ENCODE results near the gene HRC. TPM values are rescaled to one million over a fixed set of nuclear protein-coding genes. Genes with fewer than 3 reads are reported as not detected.
A peak's percentile ranks its signal among the peaks of the same experiment; 100 is the strongest.

The HRC gene
- total RNA-seq, 1 experiment from 2014 or later: 0.13 TPM

DNA sequence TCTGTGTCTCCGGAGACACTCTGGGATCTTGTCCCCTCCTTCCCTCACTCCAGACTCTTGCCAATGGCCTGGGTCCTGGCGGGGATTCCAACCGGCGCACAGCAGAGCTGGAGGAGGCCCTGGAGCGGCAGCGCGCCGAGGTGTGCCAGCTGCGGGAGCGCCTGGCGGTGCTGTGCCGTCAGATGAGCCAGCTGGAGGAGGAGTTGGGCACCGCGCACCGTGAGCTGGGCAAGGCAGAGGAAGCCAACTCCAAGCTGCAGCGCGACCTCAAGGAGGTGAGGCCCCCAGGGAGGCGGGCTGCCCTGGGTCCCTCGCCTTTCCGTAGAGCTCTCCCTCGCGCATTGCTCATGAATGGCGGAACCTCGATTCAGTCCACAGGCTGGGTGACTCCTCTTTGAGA, 24.9 kb downstream of the HRC start:
- Histone ChIP-seq H3K36me3 (ENCODE audit: control insufficient read depth, insufficient read depth, low read length) (no peaks in the 10 kb centered on the region), H3K4me1 (ENCODE audit: control insufficient read depth, insufficient read depth, low read length) (0 out of 2 replicates have a peak, but pooled peaks cover 3% of the 10 kb centered on the region), H3K27me3 (ENCODE audit: control insufficient read depth, insufficient read depth, low read length) (no peaks in the 10 kb centered on the region), H3K4me3 (ENCODE audit: low read depth in 2 of 2, low read length in 2 of 2) (no peak overlapping the region), H3K9me3 (ENCODE audit: control insufficient read depth, insufficient read depth, low read depth, low read length) (no peaks in the 10 kb centered on the region), H3K27ac (ENCODE audit: low read length) (no peak overlapping the region)
- CTCF ChIA-PET: interaction anchor here (0.7 kb wide), 1 partner anchor 85 kb away, joined by 14 read pairs; no protein-coding TSS in a partner anchor
- POLR2A ChIA-PET: no interaction called here
- no TSS peak for BruUV-seq (replicated peaks)
- no peak for DNase-seq (ENCODE audit: low read depth, low spot score)
- ATAC-seq: no peak
- TF ChIP-seq SIN3A (IDR thresholded peaks at IDR 0.05; ENCODE audit: borderline replicate concordance, insufficient read depth, low read depth, low read length) (no peak), POLR2AphosphoS5 (IDR thresholded peaks at IDR 0.05; ENCODE audit: low read depth, low read length) (no peak), TCF7L2 (IDR thresholded peaks at IDR 0.05; ENCODE audit: low read depth, low read length) (no peak)
- TF ChIP-seq, protein P1, sequence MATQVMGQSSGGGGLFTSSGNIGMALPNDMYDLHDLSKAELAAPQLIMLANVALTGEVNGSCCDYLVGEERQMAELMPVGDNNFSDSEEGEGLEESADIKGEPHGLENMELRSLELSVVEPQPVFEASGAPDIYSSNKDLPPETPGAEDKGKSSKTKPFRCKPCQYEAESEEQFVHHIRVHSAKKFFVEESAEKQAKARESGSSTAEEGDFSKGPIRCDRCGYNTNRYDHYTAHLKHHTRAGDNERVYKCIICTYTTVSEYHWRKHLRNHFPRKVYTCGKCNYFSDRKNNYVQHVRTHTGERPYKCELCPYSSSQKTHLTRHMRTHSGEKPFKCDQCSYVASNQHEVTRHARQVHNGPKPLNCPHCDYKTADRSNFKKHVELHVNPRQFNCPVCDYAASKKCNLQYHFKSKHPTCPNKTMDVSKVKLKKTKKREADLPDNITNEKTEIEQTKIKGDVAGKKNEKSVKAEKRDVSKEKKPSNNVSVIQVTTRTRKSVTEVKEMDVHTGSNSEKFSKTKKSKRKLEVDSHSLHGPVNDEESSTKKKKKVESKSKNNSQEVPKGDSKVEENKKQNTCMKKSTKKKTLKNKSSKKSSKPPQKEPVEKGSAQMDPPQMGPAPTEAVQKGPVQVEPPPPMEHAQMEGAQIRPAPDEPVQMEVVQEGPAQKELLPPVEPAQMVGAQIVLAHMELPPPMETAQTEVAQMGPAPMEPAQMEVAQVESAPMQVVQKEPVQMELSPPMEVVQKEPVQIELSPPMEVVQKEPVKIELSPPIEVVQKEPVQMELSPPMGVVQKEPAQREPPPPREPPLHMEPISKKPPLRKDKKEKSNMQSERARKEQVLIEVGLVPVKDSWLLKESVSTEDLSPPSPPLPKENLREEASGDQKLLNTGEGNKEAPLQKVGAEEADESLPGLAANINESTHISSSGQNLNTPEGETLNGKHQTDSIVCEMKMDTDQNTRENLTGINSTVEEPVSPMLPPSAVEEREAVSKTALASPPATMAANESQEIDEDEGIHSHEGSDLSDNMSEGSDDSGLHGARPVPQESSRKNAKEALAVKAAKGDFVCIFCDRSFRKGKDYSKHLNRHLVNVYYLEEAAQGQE (IDR thresholded peaks at IDR 0.05; ENCODE audit: insufficient read depth in 1 of 2, low read depth in 2 of 2, low read length in 1 of 2): no peak
- TF ChIP-seq, protein P2, sequence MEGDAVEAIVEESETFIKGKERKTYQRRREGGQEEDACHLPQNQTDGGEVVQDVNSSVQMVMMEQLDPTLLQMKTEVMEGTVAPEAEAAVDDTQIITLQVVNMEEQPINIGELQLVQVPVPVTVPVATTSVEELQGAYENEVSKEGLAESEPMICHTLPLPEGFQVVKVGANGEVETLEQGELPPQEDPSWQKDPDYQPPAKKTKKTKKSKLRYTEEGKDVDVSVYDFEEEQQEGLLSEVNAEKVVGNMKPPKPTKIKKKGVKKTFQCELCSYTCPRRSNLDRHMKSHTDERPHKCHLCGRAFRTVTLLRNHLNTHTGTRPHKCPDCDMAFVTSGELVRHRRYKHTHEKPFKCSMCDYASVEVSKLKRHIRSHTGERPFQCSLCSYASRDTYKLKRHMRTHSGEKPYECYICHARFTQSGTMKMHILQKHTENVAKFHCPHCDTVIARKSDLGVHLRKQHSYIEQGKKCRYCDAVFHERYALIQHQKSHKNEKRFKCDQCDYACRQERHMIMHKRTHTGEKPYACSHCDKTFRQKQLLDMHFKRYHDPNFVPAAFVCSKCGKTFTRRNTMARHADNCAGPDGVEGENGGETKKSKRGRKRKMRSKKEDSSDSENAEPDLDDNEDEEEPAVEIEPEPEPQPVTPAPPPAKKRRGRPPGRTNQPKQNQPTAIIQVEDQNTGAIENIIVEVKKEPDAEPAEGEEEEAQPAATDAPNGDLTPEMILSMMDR (IDR thresholded peaks at IDR 0.05): no peak
- in situ Hi-C loops (cut with HindIII; ENCODE audit: low pct_unique_long_range_greater_than_20kb, low sequenced_read_pairs) (no loop called here), intact Hi-C loops (cut with micrococcal nuclease; ENCODE audit: unreplicated experiment) (no loop called here)

DNA sequence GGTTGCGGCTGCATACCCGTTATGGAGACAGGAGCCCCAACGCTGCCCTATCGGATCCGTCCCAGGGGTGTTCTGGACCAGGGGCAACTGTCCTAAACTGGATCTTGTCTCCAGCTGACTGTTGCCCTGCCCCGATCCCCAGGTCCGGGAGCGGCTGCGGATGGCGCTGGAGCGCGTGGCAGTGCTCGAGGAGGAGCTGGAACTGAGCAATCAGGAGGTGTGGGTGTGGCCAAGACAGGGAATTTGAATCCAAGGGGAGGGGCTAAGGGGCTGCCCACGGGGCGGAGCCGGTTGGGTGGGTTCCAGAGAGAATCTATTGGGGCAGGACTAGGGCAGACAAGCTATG, 26.0 kb downstream of the HRC start:
- no peaks in the 10 kb centered on the region for H3K36me3 ChIP-seq (ENCODE audit: control insufficient read depth, insufficient read depth, low read length)

DNA sequence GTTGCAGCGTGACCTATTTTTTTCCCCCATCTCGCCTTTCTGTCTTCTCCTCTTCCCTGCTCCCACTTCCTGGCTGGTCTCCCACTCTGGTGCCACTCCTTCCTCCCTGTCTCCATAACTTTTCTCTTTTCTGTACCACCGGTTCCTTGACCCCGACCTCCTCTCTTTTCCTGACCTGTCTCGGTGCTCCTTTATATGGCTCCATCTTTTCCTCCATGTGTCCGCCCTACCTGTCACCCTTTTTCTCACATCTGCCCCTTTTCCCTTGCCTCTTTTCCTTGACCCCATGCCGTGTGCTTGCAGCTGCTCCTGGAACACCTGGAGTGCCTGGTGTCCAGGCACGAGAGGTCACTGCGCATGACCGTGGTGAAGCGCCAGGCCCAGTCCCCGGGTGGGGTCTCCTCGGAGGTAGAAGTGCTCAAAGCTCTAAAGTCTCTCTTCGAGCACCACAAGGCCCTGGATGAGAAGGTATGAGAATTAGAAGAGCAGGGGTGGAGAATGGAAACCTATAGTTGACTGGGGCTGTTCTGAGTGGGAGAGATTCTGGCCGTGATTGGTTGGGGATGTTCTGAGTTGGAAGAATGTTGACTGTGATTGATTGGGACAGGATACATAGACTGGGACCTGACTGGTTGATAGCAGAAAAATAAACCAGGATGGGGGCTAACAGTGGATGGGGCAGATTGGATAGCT, 26.5 kb downstream of the HRC start:
- in situ Hi-C loops (cut with HindIII; ENCODE audit: low pct_unique_long_range_greater_than_20kb, low sequenced_read_pairs) (no loop called here), intact Hi-C loops (cut with micrococcal nuclease; ENCODE audit: unreplicated experiment) (no loop called here)
- no peak for ATAC-seq
- no TSS peak for BruUV-seq (replicated peaks)
- TF ChIP-seq TCF7L2 (IDR thresholded peaks at IDR 0.05; ENCODE audit: low read depth, low read length) (no peak), POLR2AphosphoS5 (IDR thresholded peaks at IDR 0.05; ENCODE audit: low read depth, low read length) (no peak), SIN3A (IDR thresholded peaks at IDR 0.05; ENCODE audit: borderline replicate concordance, insufficient read depth, low read depth, low read length) (no peak)
- TF ChIP-seq, protein P2 (IDR thresholded peaks at IDR 0.05): no peak
- TF ChIP-seq, protein P1 (IDR thresholded peaks at IDR 0.05; ENCODE audit: insufficient read depth in 1 of 2, low read depth in 2 of 2, low read length in 1 of 2): no peak
- H3K9me3 ChIP-seq (ENCODE audit: control insufficient read depth, insufficient read depth, low read depth, low read length): no peaks in the 10 kb centered on the region
- H3K27me3 ChIP-seq (ENCODE audit: control insufficient read depth, insufficient read depth, low read length): no peaks in the 10 kb centered on the region
- ChIA-PET POLR2A (interaction anchor here (0.9 kb wide), 1 partner anchor 9 kb away, joined by 3 read pairs; no protein-coding TSS in a partner anchor), CTCF (interaction anchor here (1.0 kb wide), 2 partner anchors 166 to 301 kb away, joined by 5 to 8 read pairs; no protein-coding TSS in a partner anchor)
- no peak for DNase-seq (ENCODE audit: low read depth, low spot score)
- peak overlapping the region; percentile 39 to 67 for H3K4me3 ChIP-seq (ENCODE audit: low read depth in 2 of 2, low read length in 2 of 2)
- H3K4me1 ChIP-seq (ENCODE audit: control insufficient read depth, insufficient read depth, low read length): 0 out of 2 replicates have a peak, but pooled peaks cover 3% of the 10 kb centered on the region
- peak overlapping the region; percentile 82 for H3K27ac ChIP-seq (ENCODE audit: low read length)
- no peaks in the 10 kb centered on the region for H3K36me3 ChIP-seq (ENCODE audit: control insufficient read depth, insufficient read depth, low read length)

More for the DNA sequence above, 26.0 kb downstream of the HRC start:
- peak overlapping the region; percentile 39 to 67; a peak in 3 of 4 replicates for H3K4me3 ChIP-seq (ENCODE audit: low read depth in 2 of 2, low read length in 2 of 2)
- in situ Hi-C loops (cut with HindIII; ENCODE audit: low pct_unique_long_range_greater_than_20kb, low sequenced_read_pairs): no loop called here
- no peaks in the 10 kb centered on the region for H3K27me3 ChIP-seq (ENCODE audit: control insufficient read depth, insufficient read depth, low read length)
- DNase-seq (ENCODE audit: low read depth, low spot score) (no peak), ATAC-seq (no peak)
- 0 out of 2 replicates have a peak, but pooled peaks cover 3% of the 10 kb centered on the region for H3K4me1 ChIP-seq (ENCODE audit: control insufficient read depth, insufficient read depth, low read length)
- CTCF ChIA-PET: no interaction called here
- TF ChIP-seq TCF7L2 (IDR thresholded peaks at IDR 0.05; ENCODE audit: low read depth, low read length): no peak
- no peak overlapping the region for H3K27ac ChIP-seq (ENCODE audit: low read length)
- TSS peak; percentile 74 for BruUV-seq (replicated peaks)
- POLR2A ChIA-PET: no interaction called here
- intact Hi-C loops (cut with micrococcal nuclease; ENCODE audit: unreplicated experiment): no loop called here
- no peaks in the 10 kb centered on the region for H3K9me3 ChIP-seq (ENCODE audit: control insufficient read depth, insufficient read depth, low read depth, low read length)
